Endodermal cell (in vitro differentiated cells): Measurements from ENCODE around the gene PSMD4. TPM values are rescaled to one million over a fixed set of nuclear protein-coding genes. Genes with fewer than 3 reads are reported as not detected.

Experiments
- DNase-seq: peaks from one replicate; pipeline ENCODE4 v3.0.0-alpha.2; 2017
- H3K27ac ChIP-seq: 2 replicates; pipeline ENCODE4 v1.5.1; 2013; ENCODE audit warnings: mild to moderate bottlenecking, low read depth, low read length, moderate library complexity
- H3K27me3 ChIP-seq: 2 replicates; pipeline ENCODE4 v1.6.1; 2013; ENCODE audit warnings: mild to moderate bottlenecking, low read length, moderate library complexity; ENCODE audit not compliant: insufficient read depth, control insufficient read depth, poor library complexity, severe bottlenecking
- H3K36me3 ChIP-seq: 2 replicates; pipeline ENCODE4 v1.7.0; 2013; ENCODE audit warnings: mild to moderate bottlenecking, low read length, moderate library complexity; ENCODE audit not compliant: control insufficient read depth, insufficient read depth
- H3K4me1 ChIP-seq: one replicate; pipeline ENCODE4 v1.7.0; 2013; ENCODE audit warnings: low read length; ENCODE audit not compliant: control insufficient read depth, insufficient read depth
- H3K4me3 ChIP-seq: 2 replicates; pipeline ENCODE4 v1.5.1; 2013; ENCODE audit warnings: mild to moderate bottlenecking, low read length, moderate library complexity
- H3K9ac ChIP-seq: 2 replicates; pipeline ENCODE4 v1.6.1; 2013; ENCODE audit warnings: mild to moderate bottlenecking, low read length, moderate library complexity; ENCODE audit not compliant: poor library complexity, severe bottlenecking; ENCODE audit errors: extremely low read depth
- H3K9me3 ChIP-seq: 2 replicates; pipeline ENCODE4 v1.6.1; 2013; ENCODE audit warnings: mild to moderate bottlenecking, low read length, moderate library complexity; ENCODE audit not compliant: control insufficient read depth
- H3K27ac Mint-ChIP-seq: 2 replicates; pipeline ENCODE4 v1.8.0; 2020; ENCODE audit warnings: mixed read lengths
- H3K27me3 Mint-ChIP-seq: 2 replicates; pipeline ENCODE4 v1.8.0; 2021; ENCODE audit warnings: mild to moderate bottlenecking, mixed read lengths; ENCODE audit not compliant: insufficient read depth
- H3K36me3 Mint-ChIP-seq: 2 replicates; pipeline ENCODE4 v1.8.0; 2020; ENCODE audit warnings: low read depth, mixed read lengths
- H3K4me1 Mint-ChIP-seq: 2 replicates; pipeline ENCODE4 v1.8.0; 2020; ENCODE audit warnings: mixed read lengths
- H3K4me3 Mint-ChIP-seq: 2 replicates; pipeline ENCODE4 v1.8.0; 2020; ENCODE audit warnings: mild to moderate bottlenecking, moderate library complexity, mixed read lengths
- H3K9me3 Mint-ChIP-seq: 2 replicates; pipeline ENCODE4 v1.8.0; 2020; ENCODE audit warnings: mild to moderate bottlenecking, mixed read lengths
- WGBS, 2 experiments: methylation state at CpG; one replicate each; pipeline versions ENCODE4 v1.1.5 to v1.1.7; 2013; ENCODE audit warnings: missing lambda C conversion rate in 2 of 2, mixed read lengths in 1 of 2; ENCODE audit not compliant: insufficient coverage in 1 of 2, insufficient read length in 1 of 2; 5-methylcytosine and 5-hydroxymethylcytosine counted together
- total RNA-seq, 2 donors: library from RNA; stranded (reverse); fragmentation: NEBNext Ultra II Directional in 1 of 2; extraction: Animal tissue kit (Norgen Biotek cat#: 25700) in 1 of 2; gene quantifications; 2 replicates in 1 of 2; 3 replicates in 1 of 2; pipeline ENCODE4 v1.2.1, GENCODE V29; 2021
- TF ChIP-seq, protein P1 (sequence below): fragments of 200-600 bp; sonication (generic); conservative IDR thresholded peaks from 2 replicates; pipeline ENCODE4 v1.5.0; 2021; ENCODE audit warnings: antibody characterized with exemption, mild to moderate bottlenecking

The PSMD4 gene
- total RNA-seq, 2 donors from 2014 or later: 188 to 205 TPM

DNA sequence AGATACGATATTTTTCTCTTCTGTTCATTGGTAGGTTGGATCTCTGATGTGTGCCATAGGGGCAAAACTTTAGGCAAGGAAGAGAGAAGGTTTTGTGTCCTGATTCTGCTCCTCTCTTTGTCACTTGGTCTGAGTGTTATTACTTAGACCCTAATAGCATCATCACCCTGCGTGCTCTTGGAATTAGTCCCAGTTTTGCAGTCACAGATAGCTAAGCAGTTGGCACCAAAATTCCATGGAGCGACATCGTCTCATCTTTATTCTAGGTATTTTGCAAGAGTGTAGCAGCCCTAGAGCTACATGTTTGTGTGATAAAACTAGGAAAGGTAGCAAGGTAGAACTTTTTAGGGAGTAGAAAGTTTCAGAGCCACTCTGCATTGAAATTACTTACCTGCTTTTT, 32.4 kb upstream of the PSMD4 start:
- TF ChIP-seq, protein P1, sequence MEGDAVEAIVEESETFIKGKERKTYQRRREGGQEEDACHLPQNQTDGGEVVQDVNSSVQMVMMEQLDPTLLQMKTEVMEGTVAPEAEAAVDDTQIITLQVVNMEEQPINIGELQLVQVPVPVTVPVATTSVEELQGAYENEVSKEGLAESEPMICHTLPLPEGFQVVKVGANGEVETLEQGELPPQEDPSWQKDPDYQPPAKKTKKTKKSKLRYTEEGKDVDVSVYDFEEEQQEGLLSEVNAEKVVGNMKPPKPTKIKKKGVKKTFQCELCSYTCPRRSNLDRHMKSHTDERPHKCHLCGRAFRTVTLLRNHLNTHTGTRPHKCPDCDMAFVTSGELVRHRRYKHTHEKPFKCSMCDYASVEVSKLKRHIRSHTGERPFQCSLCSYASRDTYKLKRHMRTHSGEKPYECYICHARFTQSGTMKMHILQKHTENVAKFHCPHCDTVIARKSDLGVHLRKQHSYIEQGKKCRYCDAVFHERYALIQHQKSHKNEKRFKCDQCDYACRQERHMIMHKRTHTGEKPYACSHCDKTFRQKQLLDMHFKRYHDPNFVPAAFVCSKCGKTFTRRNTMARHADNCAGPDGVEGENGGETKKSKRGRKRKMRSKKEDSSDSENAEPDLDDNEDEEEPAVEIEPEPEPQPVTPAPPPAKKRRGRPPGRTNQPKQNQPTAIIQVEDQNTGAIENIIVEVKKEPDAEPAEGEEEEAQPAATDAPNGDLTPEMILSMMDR: no peak
- H3K9me3 ChIP-seq: no peaks in the 10 kb centered on the region
- H3K4me3 ChIP-seq: no peak overlapping the region
- H3K9me3 Mint-ChIP-seq: no peaks in the 10 kb centered on the region
- peaks cover 62% of the 10 kb centered on the region for H3K36me3 ChIP-seq
- H3K27me3 ChIP-seq: no peaks in the 10 kb centered on the region
- no peak for DNase-seq
- peaks cover 44% of the 10 kb centered on the region for H3K36me3 Mint-ChIP-seq
- H3K27ac Mint-ChIP-seq: no peak overlapping the region
- no peaks in the 10 kb centered on the region for H3K27me3 Mint-ChIP-seq
- H3K4me3 Mint-ChIP-seq: no peak overlapping the region
- H3K4me1 Mint-ChIP-seq: peaks cover 12% of the 10 kb centered on the region
- H3K4me1 ChIP-seq: no peaks in the 10 kb centered on the region
- no peak overlapping the region for H3K27ac ChIP-seq
- 98 to 100% methylated on average over 3 to 4 of the region's 4 CpGs for WGBS, 2 experiments
- no peak overlapping the region for H3K9ac ChIP-seq

DNA sequence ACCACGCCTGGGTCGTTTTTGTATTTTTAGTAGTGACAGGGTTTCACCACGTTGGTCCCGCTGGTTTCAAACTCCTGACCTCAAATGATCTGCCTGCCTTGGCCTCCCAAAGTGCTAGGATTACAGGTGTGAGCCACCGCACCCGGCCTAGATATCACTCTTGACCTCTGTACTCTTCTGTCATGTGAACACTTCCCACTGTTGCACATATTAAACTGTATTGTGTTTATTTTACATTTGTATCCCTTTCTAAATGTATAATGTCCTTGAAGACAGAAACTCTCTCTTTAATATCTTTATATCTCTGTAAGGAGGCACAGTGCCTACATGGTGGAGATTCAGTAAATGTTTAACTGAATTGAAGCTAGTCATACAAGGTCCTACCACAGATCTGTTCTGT, 19.3 kb upstream of the PSMD4 start:
- Histone ChIP-seq H3K36me3 (peaks cover 93% of the 10 kb centered on the region), H3K4me1 (no peaks in the 10 kb centered on the region), H3K9ac (no peak overlapping the region), H3K4me3 (no peak overlapping the region), H3K27ac (no peak overlapping the region), H3K9me3 (no peaks in the 10 kb centered on the region), H3K27me3 (no peaks in the 10 kb centered on the region)
- 82 to 88% methylated on average over 6 of the region's 6 CpGs for WGBS, 2 experiments
- no peaks in the 10 kb centered on the region for H3K4me1 Mint-ChIP-seq
- no peak overlapping the region for H3K27ac Mint-ChIP-seq
- H3K4me3 Mint-ChIP-seq: no peak overlapping the region
- H3K36me3 Mint-ChIP-seq: peaks cover 92% of the 10 kb centered on the region
- H3K27me3 Mint-ChIP-seq: no peaks in the 10 kb centered on the region
- no peak for DNase-seq
- H3K9me3 Mint-ChIP-seq: no peaks in the 10 kb centered on the region
- TF ChIP-seq, protein P1: no peak

DNA sequence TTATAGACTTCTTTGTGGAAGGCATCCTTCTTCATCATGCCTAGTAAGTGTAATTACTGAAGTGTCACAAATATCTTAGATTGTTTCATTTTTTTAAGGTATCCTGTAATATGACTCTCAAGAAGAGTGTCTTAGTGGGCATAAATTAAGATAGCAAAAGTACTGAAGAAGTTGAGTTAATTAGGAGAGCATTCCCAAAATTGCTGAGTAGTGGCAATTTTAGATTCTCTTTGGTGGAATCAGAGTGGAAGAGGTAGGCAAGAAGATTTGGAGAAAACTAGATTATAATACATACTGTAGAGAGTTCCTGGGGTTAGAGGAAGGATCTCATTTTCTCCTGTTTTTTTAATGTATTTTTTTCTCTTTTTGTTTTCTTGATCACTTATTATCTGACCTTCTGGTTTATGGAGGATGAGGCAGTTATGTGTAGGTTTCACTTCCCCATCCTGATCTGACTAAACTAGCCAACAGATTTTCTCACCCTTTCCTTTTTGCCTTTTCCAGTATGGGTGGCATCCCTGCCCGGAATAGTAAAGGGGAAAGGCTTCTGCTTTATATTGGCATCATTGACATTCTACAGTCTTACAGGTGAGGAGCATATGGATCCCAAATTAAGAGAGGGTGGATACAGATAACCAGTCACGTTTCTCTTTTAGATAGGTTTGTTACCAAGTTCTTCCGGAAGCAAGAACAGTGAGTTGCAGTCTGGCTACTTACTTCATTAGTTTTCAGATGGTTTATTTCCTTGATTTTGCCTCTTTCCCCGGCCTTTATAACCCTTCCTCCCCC, 16.7 kb upstream of the PSMD4 start:
- WGBS, 2 experiments: 95 to 96% methylated on average over 4 of the region's 4 CpGs
- H3K9me3 Mint-ChIP-seq: no peaks in the 10 kb centered on the region
- Histone ChIP-seq H3K9me3 (no peaks in the 10 kb centered on the region), H3K4me1 (no peaks in the 10 kb centered on the region), H3K4me3 (no peak overlapping the region), H3K27ac (no peak overlapping the region), H3K36me3 (peaks cover 90% of the 10 kb centered on the region), H3K27me3 (no peaks in the 10 kb centered on the region), H3K9ac (no peak overlapping the region)
- no peaks in the 10 kb centered on the region for H3K4me1 Mint-ChIP-seq
- no peak for DNase-seq
- H3K36me3 Mint-ChIP-seq: peaks cover 90% of the 10 kb centered on the region
- no peak overlapping the region for H3K27ac Mint-ChIP-seq
- H3K4me3 Mint-ChIP-seq: no peak overlapping the region
- H3K27me3 Mint-ChIP-seq: no peaks in the 10 kb centered on the region
- TF ChIP-seq, protein P1: no peak
